IPS-18a (cell line): ENCODE results near the gene GSAP.

ENCODE experiments used
- H3K27ac ChIP-seq: one replicate; pipeline ENCODE4 v1.5.1; 2013; ENCODE audit warnings: low read length
- H3K27me3 ChIP-seq: one replicate; pipeline ENCODE4 v1.6.1; 2013; ENCODE audit warnings: mild to moderate bottlenecking, low read length; ENCODE audit not compliant: control insufficient read depth, insufficient read depth
- H3K36me3 ChIP-seq: one replicate; pipeline ENCODE4 v1.6.1; 2013; ENCODE audit warnings: low read depth, low read length; ENCODE audit not compliant: control insufficient read depth
- H3K4me1 ChIP-seq: one replicate; pipeline ENCODE4 v1.6.1; 2013; ENCODE audit warnings: low read depth, low read length; ENCODE audit not compliant: control insufficient read depth
- H3K4me3 ChIP-seq: one replicate; pipeline ENCODE4 v1.5.1; 2013; ENCODE audit warnings: low read length
- H3K9ac ChIP-seq: one replicate; pipeline ENCODE4 v1.6.1; 2013; ENCODE audit warnings: mild to moderate bottlenecking, low read length, moderate library complexity
- H3K9me3 ChIP-seq: one replicate; pipeline ENCODE4 v1.6.1; 2013; ENCODE audit warnings: low read depth, low read length; ENCODE audit not compliant: control insufficient read depth

The GSAP gene

GRCh38 chr7:77382532-77382931 is 33.6 kb downstream of the GSAP start:
- Histone ChIP-seq H3K9ac (no peak overlapping the region), H3K27ac (no peak overlapping the region), H3K4me1 (peaks cover 5% of the 10 kb centered on the region), H3K4me3 (no peak overlapping the region), H3K36me3 (no peaks in the 10 kb centered on the region), H3K27me3 (no peaks in the 10 kb centered on the region), H3K9me3 (no peaks in the 10 kb centered on the region)

- Histone ChIP-seq H3K9me3 (no peaks in the 10 kb centered on the region), H3K27me3 (no peaks in the 10 kb centered on the region), H3K4me1 (no peaks in the 10 kb centered on the region), H3K9ac (no peak overlapping the region), H3K36me3 (no peaks in the 10 kb centered on the region), H3K4me3 (no peak overlapping the region), H3K27ac (no peak overlapping the region)
Measured at GRCh38 chr7:77378584-77378983, 37.6 kb downstream of the GSAP start.

DNA sequence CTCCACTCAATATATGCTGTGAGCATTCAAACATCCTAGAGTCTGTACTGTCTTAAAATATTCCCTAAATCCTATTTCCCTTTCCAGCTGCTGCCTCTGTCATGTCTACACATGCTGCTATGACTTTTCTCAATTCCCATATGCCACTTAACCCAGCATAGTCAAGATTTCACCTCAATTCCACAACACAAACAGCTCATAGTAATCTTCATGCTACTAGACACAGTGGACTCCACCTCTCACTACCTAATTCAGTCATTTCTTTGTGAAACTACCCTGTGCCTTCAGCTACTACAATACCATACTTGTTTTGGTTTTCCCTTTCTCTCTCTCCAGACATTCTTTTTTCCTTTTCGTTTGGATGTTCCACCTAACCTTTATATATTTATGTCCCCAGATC is 45.5 kb downstream of the GSAP start:
- Histone ChIP-seq H3K4me1 (no peaks in the 10 kb centered on the region), H3K36me3 (no peaks in the 10 kb centered on the region), H3K27me3 (no peaks in the 10 kb centered on the region), H3K9ac (no peak overlapping the region), H3K27ac (no peak overlapping the region), H3K9me3 (no peaks in the 10 kb centered on the region), H3K4me3 (no peak overlapping the region)

- H3K9ac ChIP-seq: no peak overlapping the region
- no peaks in the 10 kb centered on the region for H3K9me3 ChIP-seq
- no peaks in the 10 kb centered on the region for H3K27me3 ChIP-seq
- H3K4me3 ChIP-seq: no peak overlapping the region
- no peaks in the 10 kb centered on the region for H3K4me1 ChIP-seq
- no peaks in the 10 kb centered on the region for H3K36me3 ChIP-seq
- H3K27ac ChIP-seq: no peak overlapping the region
Measured at GRCh38 chr7:77368974-77369373, 47.2 kb downstream of the GSAP start.

GRCh38 chr7:77367976-77368375 is 48.2 kb downstream of the GSAP start:
- Histone ChIP-seq H3K27me3 (no peaks in the 10 kb centered on the region), H3K9ac (no peak overlapping the region), H3K36me3 (no peaks in the 10 kb centered on the region), H3K27ac (no peak overlapping the region), H3K9me3 (no peaks in the 10 kb centered on the region), H3K4me1 (no peaks in the 10 kb centered on the region), H3K4me3 (no peak overlapping the region)

- no peak overlapping the region for H3K4me3 ChIP-seq
- H3K27me3 ChIP-seq: no peaks in the 10 kb centered on the region
- no peaks in the 10 kb centered on the region for H3K9me3 ChIP-seq
- H3K4me1 ChIP-seq: no peaks in the 10 kb centered on the region
- H3K9ac ChIP-seq: no peak overlapping the region
- H3K27ac ChIP-seq: no peak overlapping the region
- H3K36me3 ChIP-seq: no peaks in the 10 kb centered on the region
Measured at GRCh38 chr7:77362905-77363304, 53.2 kb downstream of the GSAP start.

DNA sequence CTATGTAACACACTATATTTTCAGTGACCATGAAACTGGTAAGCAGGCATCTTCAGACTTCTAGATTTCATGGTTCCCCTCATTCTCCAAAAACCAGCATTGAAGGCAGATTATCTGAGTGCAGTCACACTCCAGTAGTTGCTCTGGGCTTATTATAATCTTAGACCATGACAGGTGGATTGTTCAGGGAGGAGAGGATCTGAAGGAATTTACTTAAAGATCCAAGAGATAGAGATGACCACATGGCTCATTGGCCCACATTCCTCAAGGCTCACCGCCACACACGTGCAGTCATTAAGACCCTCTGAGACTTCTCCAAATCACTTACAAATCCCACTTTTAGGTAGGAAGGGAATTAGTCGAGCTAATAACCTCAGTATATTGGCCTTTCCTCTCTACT is 55.2 kb downstream of the GSAP start:
- H3K36me3 ChIP-seq: no peaks in the 10 kb centered on the region
- no peak overlapping the region for H3K4me3 ChIP-seq
- no peaks in the 10 kb centered on the region for H3K9me3 ChIP-seq
- H3K4me1 ChIP-seq: no peaks in the 10 kb centered on the region
- H3K27ac ChIP-seq: no peak overlapping the region
- H3K9ac ChIP-seq: no peak overlapping the region
- H3K27me3 ChIP-seq: no peaks in the 10 kb centered on the region

DNA sequence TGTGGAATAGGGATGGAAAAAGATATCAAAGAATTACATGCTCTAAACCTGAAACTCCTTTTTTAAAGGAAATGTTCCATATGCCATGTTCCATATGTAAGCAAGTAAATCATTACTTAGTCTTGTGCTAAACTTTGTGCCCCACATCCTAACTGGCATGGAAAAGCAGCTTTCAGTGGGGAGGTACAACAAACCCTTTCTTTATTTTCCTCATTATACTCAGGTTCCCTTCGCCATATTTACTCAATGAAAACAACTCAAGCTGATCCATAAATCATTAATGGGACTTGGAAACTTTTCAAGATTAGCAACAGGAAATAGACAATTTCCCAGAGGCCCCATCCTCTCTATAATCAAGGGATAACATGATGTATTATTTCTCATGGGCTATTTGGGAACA is 56.0 kb downstream of the GSAP start:
- Histone ChIP-seq H3K27me3 (no peaks in the 10 kb centered on the region), H3K9me3 (no peaks in the 10 kb centered on the region), H3K4me1 (no peaks in the 10 kb centered on the region), H3K9ac (no peak overlapping the region), H3K27ac (no peak overlapping the region), H3K4me3 (no peak overlapping the region), H3K36me3 (no peaks in the 10 kb centered on the region)

DNA sequence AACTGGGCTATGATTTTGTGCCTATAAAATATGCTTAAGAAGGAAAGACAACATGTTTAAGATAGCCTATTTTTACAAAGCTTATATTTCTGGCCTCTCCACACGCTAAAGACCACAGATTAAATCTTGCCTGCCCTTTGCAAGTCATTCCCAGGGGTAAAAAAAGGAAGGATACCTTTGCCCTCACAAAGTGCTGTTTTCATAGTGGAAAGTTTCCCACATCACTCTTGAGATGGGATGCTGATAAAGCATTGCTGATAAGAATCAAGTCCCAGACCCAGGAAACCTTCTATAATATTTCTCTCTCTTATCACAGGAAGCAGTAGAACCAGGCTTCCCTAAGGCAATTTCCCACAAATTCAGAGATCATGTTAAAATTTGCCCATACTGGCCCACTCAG is 56.5 kb downstream of the GSAP start:
- H3K9me3 ChIP-seq: no peaks in the 10 kb centered on the region
- no peaks in the 10 kb centered on the region for H3K36me3 ChIP-seq
- H3K27ac ChIP-seq: no peak overlapping the region
- H3K4me3 ChIP-seq: no peak overlapping the region
- no peak overlapping the region for H3K9ac ChIP-seq
- no peaks in the 10 kb centered on the region for H3K4me1 ChIP-seq
- no peaks in the 10 kb centered on the region for H3K27me3 ChIP-seq

GRCh38 chr7:77354914-77355313 is 61.2 kb downstream of the GSAP start:
- Histone ChIP-seq H3K27ac (no peak overlapping the region), H3K4me1 (peaks cover 6% of the 10 kb centered on the region), H3K4me3 (no peak overlapping the region), H3K36me3 (no peaks in the 10 kb centered on the region), H3K9me3 (no peaks in the 10 kb centered on the region), H3K27me3 (no peaks in the 10 kb centered on the region), H3K9ac (no peak overlapping the region)

DNA sequence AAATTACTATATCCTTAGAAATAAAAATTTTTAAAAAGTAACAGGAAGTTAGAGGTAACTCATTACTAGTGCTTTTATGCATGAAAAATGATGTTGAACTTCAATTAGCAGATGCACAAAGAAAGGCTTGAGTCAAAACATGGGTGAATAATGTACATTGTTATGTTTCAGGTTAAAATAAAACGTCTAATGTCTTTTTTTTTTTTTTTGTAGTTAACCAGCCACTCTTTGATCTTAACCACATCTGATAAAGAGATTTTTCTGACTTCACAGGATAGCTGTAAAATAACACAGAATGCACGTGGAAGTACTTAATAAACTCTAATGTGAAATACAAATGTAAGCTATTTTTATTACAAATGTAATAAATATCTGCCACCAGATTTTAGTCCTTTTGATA is 61.7 kb downstream of the GSAP start:
- Histone ChIP-seq H3K27ac (no peak overlapping the region), H3K9me3 (no peaks in the 10 kb centered on the region), H3K27me3 (no peaks in the 10 kb centered on the region), H3K4me1 (peaks cover 6% of the 10 kb centered on the region), H3K4me3 (no peak overlapping the region), H3K9ac (no peak overlapping the region), H3K36me3 (no peaks in the 10 kb centered on the region)

DNA sequence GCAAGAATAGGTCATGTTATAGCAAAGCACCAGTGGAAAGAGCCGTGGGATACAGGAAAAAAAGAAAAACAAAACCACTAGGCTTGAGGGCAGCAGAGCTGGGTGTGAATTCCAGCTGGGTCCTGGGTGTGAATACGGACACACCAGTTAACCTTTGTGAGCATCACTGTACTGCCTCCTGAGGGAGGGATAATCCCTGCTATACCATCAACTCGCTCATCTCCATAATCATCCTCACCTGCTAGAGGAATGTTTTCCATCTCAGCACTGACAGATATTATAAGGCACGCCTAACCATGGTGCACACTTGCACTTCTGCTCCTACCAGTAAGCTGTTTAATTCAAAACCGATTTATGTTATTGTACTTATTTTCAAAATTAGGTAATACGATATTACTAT is 62.2 kb downstream of the GSAP start:
- no peak overlapping the region for H3K9ac ChIP-seq
- H3K4me3 ChIP-seq: no peak overlapping the region
- H3K36me3 ChIP-seq: no peaks in the 10 kb centered on the region
- H3K27me3 ChIP-seq: no peaks in the 10 kb centered on the region
- H3K4me1 ChIP-seq: peaks cover 10% of the 10 kb centered on the region
- no peak overlapping the region for H3K27ac ChIP-seq
- no peaks in the 10 kb centered on the region for H3K9me3 ChIP-seq

GRCh38 chr7:77353407-77353721 is 62.8 kb downstream of the GSAP start:
- H3K27me3 ChIP-seq: no peaks in the 10 kb centered on the region
- no peak overlapping the region for H3K4me3 ChIP-seq
- H3K27ac ChIP-seq: no peak overlapping the region
- H3K36me3 ChIP-seq: no peaks in the 10 kb centered on the region
- H3K4me1 ChIP-seq: peaks cover 15% of the 10 kb centered on the region
- no peaks in the 10 kb centered on the region for H3K9me3 ChIP-seq
- no peak overlapping the region for H3K9ac ChIP-seq
